ENCODE measurements around the gene ABHD2.

The ABHD2 gene

GRCh38 chr15:89155656-89156055, 67.4 kb downstream of the ABHD2 start:
- no peak overlapping the region for H4K8ac ChIP-seq (ENCODE audit: low read depth, low read length)
- no peak overlapping the region for H2BK120ac ChIP-seq (ENCODE audit: insufficient read depth, low read length, poor library complexity)
- H3K9me3 ChIP-seq (ENCODE audit: insufficient read depth, low read depth, low read length): no peaks in the 10 kb centered on the region
- no peak for DNase-seq
- no peak overlapping the region for H2BK5ac ChIP-seq (ENCODE audit: low read depth, low read length, poor library complexity)
- H3K4me3 ChIP-seq (ENCODE audit: low read depth, low read length): no peak overlapping the region
- H3K9ac ChIP-seq (ENCODE audit: low read length): no peak overlapping the region
- H3K36me3 ChIP-seq (ENCODE audit: control insufficient read depth in 1 of 2, insufficient read depth in 2 of 2, low read length in 2 of 2): peaks cover 8 to 14% of the 10 kb centered on the region in 2 experiments
- H3K23ac ChIP-seq (ENCODE audit: low read length): no peak overlapping the region
- H2BK12ac ChIP-seq (ENCODE audit: low read length): no peak overlapping the region
- no peak overlapping the region for H2AK5ac ChIP-seq (ENCODE audit: low read length)
- no peak overlapping the region for H3K18ac ChIP-seq (ENCODE audit: low read length)
- H3K4me1 ChIP-seq (ENCODE audit: control insufficient read depth in 1 of 2, insufficient read depth in 2 of 2, low read length in 2 of 2): no peaks in the 10 kb centered on the region
- H3K4me2 ChIP-seq (ENCODE audit: low read length): no peak overlapping the region
- H3K79me1 ChIP-seq (ENCODE audit: low read length): no peaks in the 10 kb centered on the region
- no peak overlapping the region for H2AFZ ChIP-seq (ENCODE audit: insufficient read depth, low read length, poor library complexity)
- no CpG with 5 or more reads among the region's 6 CpGs for WGBS (ENCODE audit: extremely low coverage, insufficient coverage, insufficient read length)
- H4K12ac ChIP-seq (ENCODE audit: low read depth, low read length): no peak overlapping the region
- H3K27me3 ChIP-seq (ENCODE audit: insufficient read depth, low read length): no peaks in the 10 kb centered on the region
- H3K14ac ChIP-seq (ENCODE audit: low read length): no peak overlapping the region
- H3K4ac ChIP-seq (ENCODE audit: low read depth, low read length): no peak overlapping the region
- H3K27ac ChIP-seq (ENCODE audit: low read depth, low read length): no peak overlapping the region
- no peak overlapping the region for H4K91ac ChIP-seq (ENCODE audit: low read depth, low read length)
- H3K79me2 ChIP-seq (ENCODE audit: control insufficient read depth, insufficient read depth, low read length, poor library complexity): no peaks in the 10 kb centered on the region

GRCh38 chr15:89157061-89157460, 68.8 kb downstream of the ABHD2 start:
- H2BK12ac ChIP-seq (ENCODE audit: low read length): no peak overlapping the region
- no peaks in the 10 kb centered on the region for H3K79me1 ChIP-seq (ENCODE audit: low read length)
- no peak overlapping the region for H2AFZ ChIP-seq (ENCODE audit: insufficient read depth, low read length, poor library complexity)
- peaks cover 5 to 11% of the 10 kb centered on the region in 2 experiments for H3K36me3 ChIP-seq (ENCODE audit: control insufficient read depth in 1 of 2, insufficient read depth in 2 of 2, low read length in 2 of 2)
- no peak overlapping the region for H3K23ac ChIP-seq (ENCODE audit: low read length)
- H3K27me3 ChIP-seq (ENCODE audit: insufficient read depth, low read length): no peaks in the 10 kb centered on the region
- H3K9me3 ChIP-seq (ENCODE audit: insufficient read depth, low read depth, low read length): no peaks in the 10 kb centered on the region
- H2BK5ac ChIP-seq (ENCODE audit: low read depth, low read length, poor library complexity): no peak overlapping the region
- H3K4me3 ChIP-seq (ENCODE audit: low read depth, low read length): no peak overlapping the region
- H4K12ac ChIP-seq (ENCODE audit: low read depth, low read length): no peak overlapping the region
- no peak overlapping the region for H3K18ac ChIP-seq (ENCODE audit: low read length)
- DNase-seq: no peak
- no peak overlapping the region for H4K8ac ChIP-seq (ENCODE audit: low read depth, low read length)
- WGBS (ENCODE audit: extremely low coverage, insufficient coverage, insufficient read length): no CpG with 5 or more reads among the region's 1 CpG
- no peak overlapping the region for H3K14ac ChIP-seq (ENCODE audit: low read length)
- H3K27ac ChIP-seq (ENCODE audit: low read depth, low read length): no peak overlapping the region
- no peak overlapping the region for H2BK120ac ChIP-seq (ENCODE audit: insufficient read depth, low read length, poor library complexity)
- no peaks in the 10 kb centered on the region for H3K4me1 ChIP-seq (ENCODE audit: control insufficient read depth in 1 of 2, insufficient read depth in 2 of 2, low read length in 2 of 2)
- no peak overlapping the region for H3K4ac ChIP-seq (ENCODE audit: low read depth, low read length)
- no peak overlapping the region for H2AK5ac ChIP-seq (ENCODE audit: low read length)
- no peak overlapping the region for H3K4me2 ChIP-seq (ENCODE audit: low read length)
- H3K9ac ChIP-seq (ENCODE audit: low read length): no peak overlapping the region
- no peak overlapping the region for H4K91ac ChIP-seq (ENCODE audit: low read depth, low read length)
- no peaks in the 10 kb centered on the region for H3K79me2 ChIP-seq (ENCODE audit: control insufficient read depth, insufficient read depth, low read length, poor library complexity)

GRCh38 chr15:89157918-89158564, 69.8 kb downstream of the ABHD2 start:
- H3K36me3 ChIP-seq (ENCODE audit: control insufficient read depth in 1 of 2, insufficient read depth in 2 of 2, low read length in 2 of 2): peaks cover 5 to 8% of the 10 kb centered on the region in 2 experiments
- DNase-seq: no peak
- no peak overlapping the region for H2BK5ac ChIP-seq (ENCODE audit: low read depth, low read length, poor library complexity)
- H3K4ac ChIP-seq (ENCODE audit: low read depth, low read length): no peak overlapping the region
- no peak overlapping the region for H4K8ac ChIP-seq (ENCODE audit: low read depth, low read length)
- no peaks in the 10 kb centered on the region for H3K4me1 ChIP-seq (ENCODE audit: control insufficient read depth in 1 of 2, insufficient read depth in 2 of 2, low read length in 2 of 2)
- no CpG with 5 or more reads among the region's 4 CpGs for WGBS (ENCODE audit: extremely low coverage, insufficient coverage, insufficient read length)
- H3K79me1 ChIP-seq (ENCODE audit: low read length): no peaks in the 10 kb centered on the region
- H2AFZ ChIP-seq (ENCODE audit: insufficient read depth, low read length, poor library complexity): no peak overlapping the region
- H3K14ac ChIP-seq (ENCODE audit: low read length): no peak overlapping the region
- H3K4me2 ChIP-seq (ENCODE audit: low read length): no peak overlapping the region
- no peak overlapping the region for H3K4me3 ChIP-seq (ENCODE audit: low read depth, low read length)
- no peak overlapping the region for H2AK5ac ChIP-seq (ENCODE audit: low read length)
- no peak overlapping the region for H3K18ac ChIP-seq (ENCODE audit: low read length)
- no peaks in the 10 kb centered on the region for H3K27me3 ChIP-seq (ENCODE audit: insufficient read depth, low read length)
- H2BK120ac ChIP-seq (ENCODE audit: insufficient read depth, low read length, poor library complexity): no peak overlapping the region
- H2BK12ac ChIP-seq (ENCODE audit: low read length): no peak overlapping the region
- H3K9me3 ChIP-seq (ENCODE audit: insufficient read depth, low read depth, low read length): no peaks in the 10 kb centered on the region
- no peak overlapping the region for H4K91ac ChIP-seq (ENCODE audit: low read depth, low read length)
- no peak overlapping the region for H3K23ac ChIP-seq (ENCODE audit: low read length)
- H3K9ac ChIP-seq (ENCODE audit: low read length): no peak overlapping the region
- peak overlapping the region; percentile 36 for H4K12ac ChIP-seq (ENCODE audit: low read depth, low read length)
- H3K79me2 ChIP-seq (ENCODE audit: control insufficient read depth, insufficient read depth, low read length, poor library complexity): no peaks in the 10 kb centered on the region
- H3K27ac ChIP-seq (ENCODE audit: low read depth, low read length): no peak overlapping the region

- Histone ChIP-seq H3K9ac (ENCODE audit: low read length) (no peak overlapping the region), H3K79me1 (ENCODE audit: low read length) (no peaks in the 10 kb centered on the region), H3K27ac (ENCODE audit: low read depth, low read length) (no peak overlapping the region), H4K91ac (ENCODE audit: low read depth, low read length) (no peak overlapping the region), H3K79me2 (ENCODE audit: control insufficient read depth, insufficient read depth, low read length, poor library complexity) (no peaks in the 10 kb centered on the region), H4K12ac (ENCODE audit: low read depth, low read length) (no peak overlapping the region), H3K14ac (ENCODE audit: low read length) (no peak overlapping the region), H2BK120ac (ENCODE audit: insufficient read depth, low read length, poor library complexity) (no peak overlapping the region), H3K4me1 (ENCODE audit: control insufficient read depth in 1 of 2, insufficient read depth in 2 of 2, low read length in 2 of 2) (peaks cover 0 to 2% of the 10 kb centered on the region in 2 experiments), H3K23ac (ENCODE audit: low read length) (no peak overlapping the region), H3K4me3 (ENCODE audit: low read depth, low read length) (no peak overlapping the region), H3K18ac (ENCODE audit: low read length) (no peak overlapping the region), H4K8ac (ENCODE audit: low read depth, low read length) (no peak overlapping the region), H2AK5ac (ENCODE audit: low read length) (no peak overlapping the region), H3K36me3 (ENCODE audit: control insufficient read depth in 1 of 2, insufficient read depth in 2 of 2, low read length in 2 of 2) (peaks cover 0 to 4% of the 10 kb centered on the region in 2 experiments), H2BK12ac (ENCODE audit: low read length) (no peak overlapping the region), H3K4ac (ENCODE audit: low read depth, low read length) (no peak overlapping the region), H3K9me3 (ENCODE audit: insufficient read depth, low read depth, low read length) (no peaks in the 10 kb centered on the region), H3K27me3 (ENCODE audit: insufficient read depth, low read length) (no peaks in the 10 kb centered on the region), H2BK5ac (ENCODE audit: low read depth, low read length, poor library complexity) (no peak overlapping the region), H3K4me2 (ENCODE audit: low read length) (no peak overlapping the region), H2AFZ (ENCODE audit: insufficient read depth, low read length, poor library complexity) (no peak overlapping the region)
- DNase-seq: no peak
- no CpG with 5 or more reads among the region's 3 CpGs for WGBS (ENCODE audit: extremely low coverage, insufficient coverage, insufficient read length)
Observed at GRCh38 chr15:89161666-89162065, 73.4 kb downstream of the ABHD2 start.
